Heart right ventricle (tissue), 16 donors: ENCODE results near the gene SLC25A30. TPM values are rescaled to one million over a fixed set of nuclear protein-coding genes. Genes with fewer than 3 reads are reported as not detected.
A peak's percentile ranks its signal among the peaks of the same experiment; 100 is the strongest.

Experiments used
- ATAC-seq, 8 donors: fragments of 200-7000 bp; cut with Tn5 transposase; one replicate each; pipeline ENCODE4 v1.9.1; 2020; ENCODE audit warnings: mild to moderate bottlenecking in 8 of 8, moderate library complexity in 8 of 8, moderate number of reproducible peaks in 1 of 8
- DNase-seq, 2 donors: peaks; one replicate each; pipeline ENCODE4 v3.0.0-alpha.2; 2020
- H3K27ac ChIP-seq, 10 donors: fragments of 200-600 bp; sonication (generic) in 2 of 10; one replicate each; pipeline versions ENCODE4 v1.5.0 to v1.8.0; 2020 to 2022; ENCODE audit warnings: mild to moderate bottlenecking in 3 of 10
- H3K27me3 ChIP-seq, 7 donors: fragments of 200-600 bp; one replicate each; pipeline ENCODE4 v1.8.0; 2021 to 2022; ENCODE audit warnings: mild to moderate bottlenecking in 2 of 7
- H3K36me3 ChIP-seq, 9 donors: fragments of 200-600 bp; sonication (generic) in 1 of 9; one replicate each; pipeline versions ENCODE4 v1.5.0 to v1.8.0; 2020 to 2022; ENCODE audit warnings: mild to moderate bottlenecking in 2 of 9
- H3K4me1 ChIP-seq, 9 donors: fragments of 200-600 bp; sonication (generic) in 1 of 9; one replicate each; pipeline versions ENCODE4 v1.5.0 to v1.8.0; 2020 to 2022; ENCODE audit warnings: mild to moderate bottlenecking in 4 of 9
- H3K4me3 ChIP-seq, 10 donors: fragments of 200-600 bp; sonication (generic) in 2 of 10; one replicate each; pipeline versions ENCODE4 v1.5.0 to v1.8.0; 2020 to 2022; ENCODE audit warnings: mild to moderate bottlenecking in 7 of 10, moderate library complexity in 2 of 10
- H3K9me3 ChIP-seq, 11 donors: fragments of 200-600 bp in 10 of 11; sonication (generic) in 2 of 11; one replicate each; pipeline versions ENCODE4 v1.5.0 to v1.8.0; 2013 to 2022; ENCODE audit warnings: mild to moderate bottlenecking in 2 of 11, control low read depth in 1 of 11, moderate library complexity in 1 of 11
- CTCF ChIP-seq, 9 donors: fragments of 200-600 bp; sonication (generic) in 2 of 9; IDR thresholded peaks; one replicate each; pipeline versions ENCODE4 v1.5.0 to v1.8.0; 2021 to 2022; ENCODE audit warnings: antibody characterized with exemption in 9 of 9, mild to moderate bottlenecking in 5 of 9, moderate library complexity in 1 of 9
- WGBS, 2 donors: extraction: QIAGEN DNeasy Blood & Tissue Kit; methylation state at CpG; one replicate each; pipeline ENCODE4 v1.1.7; 2013; ENCODE audit warnings: inconsistent platforms in 1 of 2; 5-methylcytosine and 5-hydroxymethylcytosine counted together
- intact Hi-C, 10 donors: fragments of 100-400 bp; cut with DNase I; formaldehyde crosslinking; loops; one replicate each; pipeline versions ENCODE4 v1.11.1 to v1.14.2; 2022
- polyA plus RNA-seq, 2 donors: library from polyadenylated mRNA; stranded (reverse); fragments of 200-250 nt; gene quantifications; one replicate each; pipeline ENCODE4 v1.2.3, GENCODE V29; 2013
- total RNA-seq, 10 donors: library from RNA; stranded (reverse); fragmentation: NEBNext Ultra II Directional in 3 of 10; extraction: Animal tissue kit (Norgen Biotek cat#: 25700) in 3 of 10; gene quantifications; one replicate each; pipeline versions ENCODE4 v1.2.1 to v1.2.4, GENCODE V29; 2021 to 2023
- donor health status: Arrhythmogenic right ventricular cardiomyopathy.
- donor health status: ischemic (EF 13 %, LVEDD 7.1; RV severe dilation, severe dysfunction).
- donor health status: healthy with polysubstance abuse.
- donor health status: DM: no; HTN: yes; CAD: no.
- donor health status: DM: no; HTN: no; CAD: no.
- donor health status: ischemic (EF 25% LVEDD 6.9; RV normal size, moderate dysfunction).
- donor health status: ischemic (EF 25% LVEDD 5.7; RV mildly dilated, moderate dysfunction).
- donor health status: healthy.
- donor health status: DM: yes; HTN: yes; CAD: no.
- donor health status: Ischemic cardiomyopathy.
- donor health status: ischemic (EF 35%, LVEDD 5.7; RV mildly dilated, moderate dysfunction).
- donor health status: nonischemic (EF 11% LVEDD 7.7; RV severe dilation, severe dysfunction).
- donor health status: DM: yes; HTN: yes; CAD: no.
- donor health status: PGD.
- donor health status: ischemic (EF 29% LVEDD 5.4; RV normal size, mild dysfunction).
- donor health status: nonischemic (EF 23%, LVEDD 6.1; RV moderate dilation, normal function).

SLC25A30 gene
- total and polyA plus RNA-seq, 12 donors: 9.3 to 280 (median 157) TPM

GRCh38 chr13:45441633-45442032 is 23.5 kb upstream of the SLC25A30 start:
- peak overlapping the region; percentile 45 to 90 (median 84) for H3K27ac ChIP-seq
- no peak overlapping the region for H3K4me3 ChIP-seq
- peak in 6 of 9 donors; percentile 19 to 49 (median 30) for TF ChIP-seq CTCF (IDR thresholded peaks at IDR 0.05)
- no peak for DNase-seq
- H3K27me3 ChIP-seq: no peaks in the 10 kb centered on the region
- peak in 6 of 8 donors; percentile 29 to 74 (median 56) for ATAC-seq
- H3K36me3 ChIP-seq: no peaks in the 10 kb centered on the region
- peaks cover 0 to 33% (median 11%) of the 10 kb centered on the region in 9 donors for H3K4me1 ChIP-seq
- H3K9me3 ChIP-seq: no peaks in the 10 kb centered on the region
- WGBS, 2 donors: 21 to 28% methylated on average over 2 of the region's 2 CpGs
- intact Hi-C loops: no loop called here

- ATAC-seq (peak in 3 of 8 donors; percentile 3 to 19 (median 4)), DNase-seq (no peak)
- Histone ChIP-seq H3K36me3 (no peaks in the 10 kb centered on the region), H3K27ac (peak overlapping the region; percentile 38 to 90 (median 84)), H3K27me3 (no peaks in the 10 kb centered on the region), H3K4me3 (no peak overlapping the region), H3K9me3 (no peaks in the 10 kb centered on the region), H3K4me1 (peaks cover 0 to 33% (median 11%) of the 10 kb centered on the region in 9 donors)
- WGBS, 2 donors: 69 to 79% methylated on average over 3 of the region's 3 CpGs
- intact Hi-C loops: no loop called here
- no peak for TF ChIP-seq CTCF (IDR thresholded peaks at IDR 0.05)
These were observed 21.7 kb upstream of the SLC25A30 start for GRCh38 chr13:45439781-45440462.

DNA sequence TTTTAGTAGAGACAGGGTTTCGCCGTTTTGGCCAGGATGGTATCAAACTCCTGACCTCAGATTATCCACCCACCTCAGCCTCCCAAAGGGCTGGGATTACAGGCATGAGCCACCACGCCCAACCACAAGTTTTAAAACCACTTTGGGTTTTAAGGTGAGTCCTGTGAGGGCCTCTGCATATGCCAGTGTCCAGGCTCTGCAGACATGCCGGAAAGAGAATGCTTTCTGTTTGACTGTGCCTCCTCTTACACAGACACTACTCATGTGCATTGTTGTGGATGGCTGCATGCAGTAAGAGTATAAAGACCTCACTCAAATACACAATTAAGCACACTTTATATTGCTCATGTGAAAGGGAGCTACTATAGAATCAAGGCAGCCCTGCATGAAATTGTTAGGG is 20.8 kb upstream of the SLC25A30 start:
- intact Hi-C loops: no loop called here
- no peaks in the 10 kb centered on the region for H3K36me3 ChIP-seq
- no peak overlapping the region for H3K4me3 ChIP-seq
- WGBS, 2 donors: 88 to 92% methylated on average over 4 of the region's 4 CpGs
- no peak for TF ChIP-seq CTCF (IDR thresholded peaks at IDR 0.05)
- no peak for DNase-seq
- H3K4me1 ChIP-seq: peaks cover 0 to 33% (median 11%) of the 10 kb centered on the region in 9 donors
- H3K27me3 ChIP-seq: no peaks in the 10 kb centered on the region
- H3K9me3 ChIP-seq: no peaks in the 10 kb centered on the region
- H3K27ac ChIP-seq: peak overlapping the region in 6 of 10 donors; percentile 26 to 90 (median 86)
- ATAC-seq: no peak

DNA sequence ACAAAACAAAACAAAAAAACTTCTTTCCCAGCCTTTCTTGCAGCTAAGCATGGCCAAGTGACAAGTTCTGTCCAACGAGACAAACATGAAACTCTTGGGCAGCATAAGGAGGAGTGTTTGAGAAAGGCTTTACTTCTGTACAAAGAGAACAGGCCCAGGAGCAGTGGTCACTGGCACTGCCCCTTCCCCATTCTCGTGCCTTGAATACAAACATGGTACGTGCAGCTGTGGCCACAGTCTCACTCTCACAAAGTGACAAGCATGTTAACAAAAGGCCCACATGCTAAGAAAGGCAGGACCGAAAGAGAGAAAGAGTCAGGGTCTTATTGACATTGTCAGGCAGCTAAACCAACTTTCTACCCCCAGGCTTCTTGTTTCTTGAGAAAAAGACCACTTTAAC is 19.8 kb upstream of the SLC25A30 start:
- no peak for TF ChIP-seq CTCF (IDR thresholded peaks at IDR 0.05)
- H3K9me3 ChIP-seq: no peaks in the 10 kb centered on the region
- H3K36me3 ChIP-seq: no peaks in the 10 kb centered on the region
- DNase-seq: no peak
- H3K27ac ChIP-seq: peak overlapping the region in 1 of 10 donors; percentile 25
- intact Hi-C loops: no loop called here
- H3K4me1 ChIP-seq: peaks cover 0 to 43% (median 14%) of the 10 kb centered on the region in 9 donors
- no peak overlapping the region for H3K4me3 ChIP-seq
- no peaks in the 10 kb centered on the region for H3K27me3 ChIP-seq
- no peak for ATAC-seq
- 83 to 84% methylated on average over 4 of the region's 4 CpGs for WGBS, 2 donors
